Measurements from ENCODE around the gene AGR2.

DNA sequence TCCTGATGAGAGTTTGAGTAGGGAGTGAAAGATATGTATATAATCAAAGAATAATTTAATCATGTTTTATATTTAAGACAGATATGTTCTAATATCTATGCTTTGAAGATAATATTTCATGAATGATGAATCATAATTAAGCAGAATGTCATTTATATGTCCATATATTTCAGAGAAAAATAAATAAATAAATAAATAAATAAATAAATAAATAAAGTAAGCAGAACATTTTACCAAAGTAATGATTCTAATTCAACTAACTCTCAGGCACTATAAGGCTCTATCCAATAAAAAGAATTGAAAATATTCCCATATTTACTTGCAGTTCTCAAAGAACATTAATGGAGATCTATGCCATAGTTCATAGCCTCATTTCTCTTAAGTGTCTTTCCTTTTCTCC, 40.9 kb upstream of the AGR2 start:
- TF ChIP-seq TAF1 (IDR thresholded peaks at IDR 0.05; ENCODE audit: low read depth, low read length) = no peak
- no peak for TF ChIP-seq POLR2AphosphoS5 (IDR thresholded peaks at IDR 0.05; ENCODE audit: low read depth, low read length)
- TF ChIP-seq POLR2A (IDR thresholded peaks at IDR 0.05; ENCODE audit: low read depth, low read length) = no peak
- no peak for TF ChIP-seq PAX5 (IDR thresholded peaks at IDR 0.05; ENCODE audit: insufficient read depth, low read length, severe bottlenecking)
- no peak for TF ChIP-seq SPI1 (IDR thresholded peaks at IDR 0.05; ENCODE audit: low read depth, low read length)
- no peak for TF ChIP-seq POU2F2 (IDR thresholded peaks at IDR 0.05; ENCODE audit: low read depth, low read length)

Data from GM12891 (cell line).